Mucosa of descending colon (tissue), 3 donors: ENCODE data around the gene EXOC5. TPM values are rescaled to one million over a fixed set of nuclear protein-coding genes. Genes with fewer than 3 reads are reported as not detected.

Source experiments
- ATAC-seq: fragments of 200-7000 bp; cut with Tn5 transposase; one replicate; pipeline ENCODE4 v1.9.1; 2020; ENCODE audit warnings: mild to moderate bottlenecking, moderate library complexity
- DNase-seq, 3 donors: peaks; one replicate each; pipeline ENCODE4 v3.0.0-alpha.2; 2020
- H3K36me3 ChIP-seq: fragments of 200-600 bp; one replicate; pipeline ENCODE4 v1.8.0; 2021; ENCODE audit warnings: low read depth, mild to moderate bottlenecking
- H3K4me1 ChIP-seq: fragments of 200-600 bp; one replicate; pipeline ENCODE4 v1.8.0; 2021; ENCODE audit warnings: low read depth, mild to moderate bottlenecking
- H3K4me3 ChIP-seq: fragments of 200-600 bp; one replicate; pipeline ENCODE4 v1.8.0; 2021; ENCODE audit warnings: mild to moderate bottlenecking
- H3K9me3 ChIP-seq: fragments of 200-600 bp; one replicate; pipeline ENCODE4 v1.8.0; 2021; ENCODE audit warnings: mild to moderate bottlenecking
- CTCF ChIP-seq: fragments of 200-600 bp; IDR thresholded peaks from one replicate; pipeline ENCODE4 v1.8.0; 2022; ENCODE audit warnings: antibody characterized with exemption, mild to moderate bottlenecking
- intact Hi-C, 2 donors: fragments of 100-400 bp; cut with DNase I in 1 of 2; cut with micrococcal nuclease in 1 of 2; formaldehyde crosslinking; loops; one replicate each; pipeline versions ENCODE4 v1.11.0 to v1.11.1; 2022; cut with DNase I, micrococcal nuclease
- total RNA-seq, 3 donors: library from RNA; stranded (reverse); fragmentation: NEBNext Ultra II Directional in 2 of 3; extraction: Animal tissue kit (Norgen Biotek cat#: 25700) in 2 of 3; gene quantifications; one replicate each; pipeline versions ENCODE4 v1.2.1 to v1.2.4, GENCODE V29; 2021 to 2023
- donor health status: DM: no; HTN: no; CAD: no; lungs with moderate emphysema.
- donor health status: DM: no; HTN: no; CAD: no.
- donor health status: DM: no; HTN: yes; CAD: no.

The EXOC5 gene
- total RNA-seq, 3 donors from 2014 or later: 40.9 to 69.3 (median 44.2) TPM

GRCh38 chr14:57171903-57172302, 96.8 kb downstream of the EXOC5 start:
- ATAC-seq: no peak
- no peaks in the 10 kb centered on the region for H3K36me3 ChIP-seq
- no peak for DNase-seq
- TF ChIP-seq CTCF: no peak
- no peak overlapping the region for H3K4me3 ChIP-seq
- intact Hi-C loops: no loop called here
- no peaks in the 10 kb centered on the region for H3K9me3 ChIP-seq
- H3K4me1 ChIP-seq: no peaks in the 10 kb centered on the region

GRCh38 chr14:57171363-57171762, 97.3 kb downstream of the EXOC5 start:
- H3K4me3 ChIP-seq: no peak overlapping the region
- ATAC-seq: no peak
- DNase-seq: no peak
- H3K9me3 ChIP-seq: no peaks in the 10 kb centered on the region
- intact Hi-C loops: no loop called here
- no peaks in the 10 kb centered on the region for H3K36me3 ChIP-seq
- no peaks in the 10 kb centered on the region for H3K4me1 ChIP-seq
- no peak for TF ChIP-seq CTCF

DNA sequence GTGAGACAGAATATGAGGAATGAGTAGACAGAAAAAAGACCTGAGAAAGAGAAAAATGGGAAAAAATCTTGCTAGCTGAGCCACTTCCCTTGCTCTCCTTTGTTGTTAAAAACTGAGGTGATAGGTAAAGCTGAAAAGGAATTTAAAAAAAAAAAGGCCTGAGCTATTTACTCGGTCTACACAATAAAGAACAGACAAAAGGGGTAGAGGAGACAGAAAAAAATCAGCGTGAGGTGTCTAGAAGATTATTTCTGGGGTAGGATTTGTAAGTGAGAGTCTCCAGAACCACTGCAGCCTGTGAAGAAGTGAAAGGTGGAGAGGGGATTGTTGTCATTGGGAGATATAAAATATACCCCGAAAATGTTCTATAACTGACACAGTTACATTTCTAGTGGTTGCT, 98.8 kb downstream of the EXOC5 start:
- Histone ChIP-seq H3K4me3 (no peak overlapping the region), H3K9me3 (no peaks in the 10 kb centered on the region), H3K36me3 (no peaks in the 10 kb centered on the region), H3K4me1 (no peaks in the 10 kb centered on the region)
- DNase-seq: no peak
- ATAC-seq: no peak
- intact Hi-C loops: no loop called here
- no peak for TF ChIP-seq CTCF

GRCh38 chr14:57168138-57168679, 100.5 kb downstream of the EXOC5 start:
- ATAC-seq (no peak), DNase-seq (no peak)
- H3K9me3 ChIP-seq: no peaks in the 10 kb centered on the region
- intact Hi-C loops: no loop called here
- no peaks in the 10 kb centered on the region for H3K36me3 ChIP-seq
- no peak for TF ChIP-seq CTCF
- no peak overlapping the region for H3K4me3 ChIP-seq
- no peaks in the 10 kb centered on the region for H3K4me1 ChIP-seq

DNA sequence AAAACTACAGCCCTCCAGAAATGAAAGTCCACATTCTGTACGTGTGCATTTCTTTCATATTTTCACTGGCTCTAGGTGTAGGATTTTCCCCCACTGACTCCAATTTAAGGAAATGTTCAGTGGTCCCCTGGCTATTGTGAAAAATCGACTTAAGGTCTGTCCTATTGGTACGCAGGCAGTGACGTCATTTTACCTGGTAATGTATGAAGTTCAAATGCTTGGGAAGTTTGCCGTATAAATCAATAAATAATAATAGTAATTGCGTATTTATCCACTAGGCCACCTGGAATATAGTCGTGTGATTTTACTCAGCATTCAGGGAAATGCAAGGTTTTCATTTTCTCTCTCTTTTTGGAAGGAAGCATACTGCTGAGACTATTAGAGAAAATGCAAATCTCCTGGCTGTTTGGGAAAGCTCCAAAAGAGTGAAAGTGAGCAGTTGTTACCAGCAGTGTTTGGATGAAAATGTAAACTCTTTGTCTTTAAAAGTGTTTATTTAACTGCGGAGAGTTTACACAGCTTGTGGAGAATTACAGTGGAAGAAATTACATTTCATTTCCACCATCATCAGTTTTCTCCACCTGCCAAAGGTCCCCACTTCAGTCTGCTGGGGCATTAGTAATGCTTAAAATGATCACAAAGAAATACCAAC, 107.0 kb downstream of the EXOC5 start:
- no peaks in the 10 kb centered on the region for H3K36me3 ChIP-seq
- DNase-seq (no peak), ATAC-seq (no peak)
- H3K4me1 ChIP-seq: no peaks in the 10 kb centered on the region
- no peak for TF ChIP-seq CTCF
- no peaks in the 10 kb centered on the region for H3K9me3 ChIP-seq
- no peak overlapping the region for H3K4me3 ChIP-seq
- intact Hi-C loops: no loop called here
